Kidney epithelial cell (primary cell): Measurements from ENCODE around the gene PTCRA. TPM values are rescaled to one million over a fixed set of nuclear protein-coding genes. Genes with fewer than 3 reads are reported as not detected.

Experiments
- DNase-seq: peaks from one replicate; pipeline ENCODE4 v3.0.0-alpha.2; 2010; ENCODE audit warnings: low read depth
- H3K27me3 ChIP-seq: 2 replicates; pipeline ENCODE4 v1.6.0; 2011; ENCODE audit warnings: low read length; ENCODE audit not compliant: control insufficient read depth, insufficient read depth
- H3K36me3 ChIP-seq: 2 replicates; pipeline ENCODE4 v1.5.1; 2011; ENCODE audit warnings: low read length; ENCODE audit not compliant: control insufficient read depth, insufficient read depth
- H3K4me3 ChIP-seq: 2 replicates; pipeline ENCODE4 v1.5.1; 2011; ENCODE audit warnings: low read depth, mild to moderate bottlenecking, control low read depth, low read length
- CTCF ChIP-seq: IDR thresholded peaks from 2 replicates; pipeline ENCODE4 v1.5.1; 2011; ENCODE audit warnings: mild to moderate bottlenecking, moderate library complexity, low read length, control low read depth, inconsistent platforms; ENCODE audit not compliant: insufficient read depth, poor library complexity, severe bottlenecking
- total RNA-seq: library from RNA; depleted of rRNA; stranded (reverse); fragments of >200 nt; gene quantifications from 2 replicates; pipeline ENCODE4 v1.2.3, GENCODE V29; 2015

Gene PTCRA
- total RNA-seq, result not detected in 2 replicates

- H3K27me3 ChIP-seq, result no peaks in the 10 kb centered on the region
- DNase-seq, result no peak
- H3K36me3 ChIP-seq, result no peaks in the 10 kb centered on the region
- no peak for TF ChIP-seq CTCF
- H3K4me3 ChIP-seq, result no peak within 1 kb of the TSS
These were observed at the start of gene PTCRA for GRCh38 chr6:42915732-42916131. PTCRA (plus strand) TSS chr6:42916053; CDS start chr6:42916070, 17 bp downstream.

GRCh38 chr6:42870145-42870936 lies 45.5 kb upstream of the PTCRA start:
- no peaks in the 10 kb centered on the region for H3K27me3 ChIP-seq
- H3K36me3 ChIP-seq, result no peaks in the 10 kb centered on the region
- no peak for DNase-seq
- no peak overlapping the region for H3K4me3 ChIP-seq
- no peak for TF ChIP-seq CTCF

GRCh38 chr6:42871711-42872110 lies 44.1 kb upstream of the PTCRA start:
- TF ChIP-seq CTCF, result no peak
- no peaks in the 10 kb centered on the region for H3K36me3 ChIP-seq
- H3K4me3 ChIP-seq, result no peak overlapping the region
- DNase-seq, result no peak
- H3K27me3 ChIP-seq, result no peaks in the 10 kb centered on the region

GRCh38 chr6:42873313-42873712 lies 42.5 kb upstream of the PTCRA start:
- Histone ChIP-seq H3K27me3 (no peaks in the 10 kb centered on the region), H3K4me3 (no peak overlapping the region), H3K36me3 (no peaks in the 10 kb centered on the region)
- DNase-seq, result no peak
- TF ChIP-seq CTCF, result no peak

GRCh38 chr6:42877695-42878094 lies 38.2 kb upstream of the PTCRA start:
- no peak for DNase-seq
- no peak for TF ChIP-seq CTCF
- H3K36me3 ChIP-seq, result no peaks in the 10 kb centered on the region

More at GRCh38 chr6:42877695-42878094, 38.2 kb upstream of the PTCRA start:
- H3K4me3 ChIP-seq, result no peak overlapping the region
- H3K27me3 ChIP-seq, result no peaks in the 10 kb centered on the region
